ENCODE measurements around the gene MEIOB.

The MEIOB gene

DNA sequence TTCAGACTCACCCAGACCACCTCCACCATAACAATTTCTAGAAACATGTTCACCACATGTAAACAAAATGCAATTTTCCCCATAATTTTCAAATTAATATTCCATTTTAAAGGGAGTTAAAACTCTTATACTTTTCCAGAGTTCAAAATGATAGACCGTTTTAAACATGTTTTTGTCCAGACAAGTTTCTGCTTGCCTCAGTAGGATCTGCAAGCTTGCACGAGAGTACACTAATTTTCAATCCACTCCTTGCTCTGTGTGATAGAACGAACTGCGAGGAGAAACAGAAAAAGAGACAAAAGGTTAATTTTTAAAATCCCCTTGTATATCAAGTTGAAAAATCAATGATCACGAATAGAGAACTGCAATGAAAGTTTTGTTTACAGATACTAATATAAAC, 37.9 kb downstream of the MEIOB start:
- TF ChIP-seq POLR2AphosphoS5 (IDR thresholded peaks at IDR 0.05; ENCODE audit: low read depth, low read length) (no peak), TAF1 (IDR thresholded peaks at IDR 0.05; ENCODE audit: borderline replicate concordance, insufficient read depth, low read length) (no peak), SIN3A (IDR thresholded peaks at IDR 0.05; ENCODE audit: borderline replicate concordance, insufficient read depth, low read length) (no peak), FOXP2 (optimal IDR thresholded peaks at IDR 0.05; ENCODE audit: borderline replicate concordance, extremely low read depth, extremely low read length, insufficient read depth) (no peak)
- TF ChIP-seq, protein P1, sequence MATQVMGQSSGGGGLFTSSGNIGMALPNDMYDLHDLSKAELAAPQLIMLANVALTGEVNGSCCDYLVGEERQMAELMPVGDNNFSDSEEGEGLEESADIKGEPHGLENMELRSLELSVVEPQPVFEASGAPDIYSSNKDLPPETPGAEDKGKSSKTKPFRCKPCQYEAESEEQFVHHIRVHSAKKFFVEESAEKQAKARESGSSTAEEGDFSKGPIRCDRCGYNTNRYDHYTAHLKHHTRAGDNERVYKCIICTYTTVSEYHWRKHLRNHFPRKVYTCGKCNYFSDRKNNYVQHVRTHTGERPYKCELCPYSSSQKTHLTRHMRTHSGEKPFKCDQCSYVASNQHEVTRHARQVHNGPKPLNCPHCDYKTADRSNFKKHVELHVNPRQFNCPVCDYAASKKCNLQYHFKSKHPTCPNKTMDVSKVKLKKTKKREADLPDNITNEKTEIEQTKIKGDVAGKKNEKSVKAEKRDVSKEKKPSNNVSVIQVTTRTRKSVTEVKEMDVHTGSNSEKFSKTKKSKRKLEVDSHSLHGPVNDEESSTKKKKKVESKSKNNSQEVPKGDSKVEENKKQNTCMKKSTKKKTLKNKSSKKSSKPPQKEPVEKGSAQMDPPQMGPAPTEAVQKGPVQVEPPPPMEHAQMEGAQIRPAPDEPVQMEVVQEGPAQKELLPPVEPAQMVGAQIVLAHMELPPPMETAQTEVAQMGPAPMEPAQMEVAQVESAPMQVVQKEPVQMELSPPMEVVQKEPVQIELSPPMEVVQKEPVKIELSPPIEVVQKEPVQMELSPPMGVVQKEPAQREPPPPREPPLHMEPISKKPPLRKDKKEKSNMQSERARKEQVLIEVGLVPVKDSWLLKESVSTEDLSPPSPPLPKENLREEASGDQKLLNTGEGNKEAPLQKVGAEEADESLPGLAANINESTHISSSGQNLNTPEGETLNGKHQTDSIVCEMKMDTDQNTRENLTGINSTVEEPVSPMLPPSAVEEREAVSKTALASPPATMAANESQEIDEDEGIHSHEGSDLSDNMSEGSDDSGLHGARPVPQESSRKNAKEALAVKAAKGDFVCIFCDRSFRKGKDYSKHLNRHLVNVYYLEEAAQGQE (IDR thresholded peaks at IDR 0.05; ENCODE audit: insufficient read depth in 1 of 2, low read depth in 2 of 2, low read length in 2 of 2) = no peak

DNA sequence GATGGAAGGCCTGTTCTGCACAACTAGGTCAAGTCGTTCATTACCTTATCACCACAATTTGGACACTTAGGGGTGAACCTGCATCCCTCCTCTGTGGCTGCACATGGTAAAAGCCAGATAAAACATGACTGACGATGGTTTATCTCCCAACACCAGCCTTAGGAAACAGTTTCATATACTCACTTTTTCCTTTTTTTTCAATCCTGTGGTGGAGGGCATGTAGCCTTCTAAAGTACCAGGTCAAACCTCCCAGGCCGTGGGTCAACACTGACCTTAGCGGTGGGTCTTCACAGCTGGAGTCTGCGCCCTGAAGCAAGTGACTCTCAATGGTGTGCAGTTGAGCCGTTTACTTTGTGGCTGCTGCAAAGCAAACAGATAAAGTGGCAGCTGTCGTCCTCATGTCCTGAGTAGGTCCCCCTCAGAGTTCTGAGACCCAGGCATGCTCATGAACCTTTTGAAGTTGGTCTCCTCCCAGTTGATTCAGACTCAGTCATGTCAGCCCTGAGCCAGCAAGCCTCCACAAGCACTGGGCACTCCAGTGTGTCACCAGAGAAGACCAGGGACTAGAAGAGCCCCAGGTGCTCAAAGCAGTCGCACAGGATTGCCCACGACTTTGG, 39.0 kb downstream of the MEIOB start:
- TF ChIP-seq SIN3A (IDR thresholded peaks at IDR 0.05; ENCODE audit: borderline replicate concordance, insufficient read depth, low read length) (no peak), TAF1 (IDR thresholded peaks at IDR 0.05; ENCODE audit: borderline replicate concordance, insufficient read depth, low read length) (no peak), POLR2AphosphoS5 (IDR thresholded peaks at IDR 0.05; ENCODE audit: low read depth, low read length) (no peak), FOXP2 (optimal IDR thresholded peaks at IDR 0.05; ENCODE audit: borderline replicate concordance, extremely low read depth, extremely low read length, insufficient read depth) (no peak)
- TF ChIP-seq, protein P1 (IDR thresholded peaks at IDR 0.05; ENCODE audit: insufficient read depth in 1 of 2, low read depth in 2 of 2, low read length in 2 of 2) = no peak

DNA sequence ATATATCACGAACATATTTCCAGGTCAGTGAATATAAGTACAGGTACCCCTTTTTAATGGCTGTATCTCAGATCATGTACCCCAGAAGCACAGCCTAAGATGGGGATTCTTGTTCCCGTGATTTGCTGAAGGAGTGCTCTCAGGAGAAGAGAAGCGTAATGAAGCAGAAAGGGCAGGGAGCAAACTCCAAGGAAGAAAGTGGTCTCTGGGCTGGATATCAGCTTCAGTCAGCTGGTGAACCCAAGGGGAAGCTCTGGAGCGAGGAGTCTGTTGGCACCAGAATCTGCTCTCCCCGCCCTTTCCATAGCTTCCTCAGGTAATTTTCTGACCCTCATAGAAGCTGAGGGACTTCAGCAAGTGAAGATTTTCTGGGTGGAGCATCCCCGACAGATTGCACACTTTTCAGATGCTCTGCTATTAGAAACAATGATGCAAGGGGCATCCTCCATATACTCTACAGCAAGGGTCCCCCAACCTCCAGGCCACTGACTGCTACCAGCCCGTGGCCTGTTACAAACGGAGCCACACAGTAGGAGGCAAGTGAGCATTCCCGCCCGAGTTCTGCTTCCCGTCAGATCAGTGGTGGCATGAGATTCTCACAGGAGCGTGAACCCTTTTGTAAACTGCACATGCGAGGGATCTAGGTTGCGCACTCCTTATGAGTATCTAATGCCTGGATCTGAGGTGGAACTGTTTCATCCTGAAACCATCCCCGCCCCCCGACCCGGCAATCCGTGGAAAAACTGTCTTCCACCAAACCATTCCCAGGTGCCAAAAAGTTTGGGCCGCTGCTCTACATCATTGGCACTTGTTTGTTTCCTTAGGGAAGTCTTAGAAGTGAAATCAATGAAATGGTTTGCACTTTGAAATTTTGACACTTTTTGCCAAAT, 40.5 kb downstream of the MEIOB start:
- TF ChIP-seq FOXP2 (optimal IDR thresholded peaks at IDR 0.05; ENCODE audit: borderline replicate concordance, extremely low read depth, extremely low read length, insufficient read depth) = no peak
- TF ChIP-seq POLR2AphosphoS5 (IDR thresholded peaks at IDR 0.05; ENCODE audit: low read depth, low read length) = no peak
- TF ChIP-seq, protein P1 (IDR thresholded peaks at IDR 0.05; ENCODE audit: insufficient read depth in 1 of 2, low read depth in 2 of 2, low read length in 2 of 2) = no peak
- no peak for TF ChIP-seq TAF1 (IDR thresholded peaks at IDR 0.05; ENCODE audit: borderline replicate concordance, insufficient read depth, low read length)

DNA sequence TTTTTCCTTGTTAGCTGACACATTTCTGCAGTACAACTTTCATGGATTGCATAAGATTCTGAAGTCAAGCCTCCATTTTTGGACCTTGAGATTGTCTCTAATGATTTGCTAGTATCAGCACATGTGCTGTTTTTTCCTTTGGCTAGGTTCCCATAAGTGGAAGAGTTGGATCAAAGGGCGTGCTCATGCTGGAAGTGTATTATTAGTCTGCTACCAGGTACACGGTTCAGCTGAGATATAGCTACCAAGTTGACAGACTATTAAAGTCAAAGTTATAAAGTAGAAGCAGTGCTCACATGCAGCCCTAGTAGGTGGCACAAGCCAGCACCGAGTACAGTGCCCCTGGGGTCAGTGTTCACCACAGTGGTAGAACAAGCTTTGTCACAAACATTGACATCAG, 41.8 kb downstream of the MEIOB start:
- no peak for TF ChIP-seq TAF1 (IDR thresholded peaks at IDR 0.05; ENCODE audit: borderline replicate concordance, insufficient read depth, low read length)
- TF ChIP-seq POLR2AphosphoS5 (IDR thresholded peaks at IDR 0.05; ENCODE audit: low read depth, low read length) = no peak
- no peak for TF ChIP-seq FOXP2 (optimal IDR thresholded peaks at IDR 0.05; ENCODE audit: borderline replicate concordance, extremely low read depth, extremely low read length, insufficient read depth)
- TF ChIP-seq, protein P1 (IDR thresholded peaks at IDR 0.05; ENCODE audit: insufficient read depth in 1 of 2, low read depth in 2 of 2, low read length in 2 of 2) = no peak
- no peak for TF ChIP-seq SIN3A (IDR thresholded peaks at IDR 0.05; ENCODE audit: borderline replicate concordance, insufficient read depth, low read length)
